HG03520 (cell line): ENCODE measurements around the gene LUZP1.

Source experiments
- ATAC-seq: cut with Tn5 transposase; IDR thresholded peaks from one replicate; pipeline ENCODE4 v1.9.1; 2021; ENCODE audit warnings: mild to moderate bottlenecking, moderate library complexity; ENCODE audit not compliant: unreplicated experiment

Gene LUZP1

GRCh38 chr1:23156940-23157339, 11.7 kb downstream of the LUZP1 start:
- ATAC-seq, result no peak

GRCh38 chr1:23152966-23153684, 15.5 kb downstream of the LUZP1 start:
- ATAC-seq, result no peak

- ATAC-seq, result no peak
Measured at GRCh38 chr1:23150742-23151141, 17.9 kb downstream of the LUZP1 start.

- no peak for ATAC-seq
Measured at GRCh38 chr1:23150125-23150524, 18.5 kb downstream of the LUZP1 start.

GRCh38 chr1:23149114-23149513, 19.5 kb downstream of the LUZP1 start:
- no peak for ATAC-seq

- no peak for ATAC-seq
Measured at GRCh38 chr1:23148084-23148483, 20.6 kb downstream of the LUZP1 start.

- ATAC-seq, result no peak
Measured at GRCh38 chr1:23140940-23141596, 27.6 kb downstream of the LUZP1 start.

GRCh38 chr1:23135268-23135667, 33.4 kb downstream of the LUZP1 start:
- no peak for ATAC-seq

- no peak for ATAC-seq
Measured at GRCh38 chr1:23134055-23134454, 34.6 kb downstream of the LUZP1 start.

- no peak for ATAC-seq
Measured at GRCh38 chr1:23133587-23133986, 35.1 kb downstream of the LUZP1 start.

- no peak for ATAC-seq
Measured at GRCh38 chr1:23132033-23132432, 36.6 kb downstream of the LUZP1 start.

GRCh38 chr1:23129846-23130245, 38.8 kb downstream of the LUZP1 start:
- no peak for ATAC-seq

GRCh38 chr1:23126801-23127200, 41.9 kb downstream of the LUZP1 start:
- ATAC-seq, result no peak

- ATAC-seq, result no peak
Measured at GRCh38 chr1:23126200-23126599, 42.5 kb downstream of the LUZP1 start.

- ATAC-seq, result no peak
Measured at GRCh38 chr1:23125489-23125888, 43.2 kb downstream of the LUZP1 start.

GRCh38 chr1:23124259-23125026, 44.2 kb downstream of the LUZP1 start:
- ATAC-seq, result no peak

GRCh38 chr1:23123528-23123927, 45.1 kb downstream of the LUZP1 start:
- ATAC-seq, result no peak

GRCh38 chr1:23122796-23123195, 45.9 kb downstream of the LUZP1 start:
- no peak for ATAC-seq

- no peak for ATAC-seq
Measured at GRCh38 chr1:23122023-23122748, 46.5 kb downstream of the LUZP1 start.

GRCh38 chr1:23120383-23120782, 48.3 kb downstream of the LUZP1 start:
- ATAC-seq, result no peak
